HG03095 (cell line): Measurements from ENCODE around the gene ZNF511.
"Not testable (repeated sequence)": the region's sequence is repeated elsewhere in the genome, so short reads cannot be mapped to it uniquely, and the experiment has no call there.

Experiments used
- ATAC-seq: cut with Tn5 transposase; IDR thresholded peaks from one replicate; pipeline ENCODE4 v1.9.1; 2021; ENCODE audit warnings: moderate library complexity; ENCODE audit not compliant: unreplicated experiment

Gene ZNF511, protein sequence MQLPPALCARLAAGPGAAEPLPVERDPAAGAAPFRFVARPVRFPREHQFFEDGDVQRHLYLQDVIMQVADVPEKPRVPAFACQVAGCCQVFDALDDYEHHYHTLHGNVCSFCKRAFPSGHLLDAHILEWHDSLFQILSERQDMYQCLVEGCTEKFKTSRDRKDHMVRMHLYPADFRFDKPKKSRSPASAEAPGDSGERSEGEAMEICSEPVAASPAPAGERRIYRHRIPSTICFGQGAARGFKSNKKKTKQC

DNA sequence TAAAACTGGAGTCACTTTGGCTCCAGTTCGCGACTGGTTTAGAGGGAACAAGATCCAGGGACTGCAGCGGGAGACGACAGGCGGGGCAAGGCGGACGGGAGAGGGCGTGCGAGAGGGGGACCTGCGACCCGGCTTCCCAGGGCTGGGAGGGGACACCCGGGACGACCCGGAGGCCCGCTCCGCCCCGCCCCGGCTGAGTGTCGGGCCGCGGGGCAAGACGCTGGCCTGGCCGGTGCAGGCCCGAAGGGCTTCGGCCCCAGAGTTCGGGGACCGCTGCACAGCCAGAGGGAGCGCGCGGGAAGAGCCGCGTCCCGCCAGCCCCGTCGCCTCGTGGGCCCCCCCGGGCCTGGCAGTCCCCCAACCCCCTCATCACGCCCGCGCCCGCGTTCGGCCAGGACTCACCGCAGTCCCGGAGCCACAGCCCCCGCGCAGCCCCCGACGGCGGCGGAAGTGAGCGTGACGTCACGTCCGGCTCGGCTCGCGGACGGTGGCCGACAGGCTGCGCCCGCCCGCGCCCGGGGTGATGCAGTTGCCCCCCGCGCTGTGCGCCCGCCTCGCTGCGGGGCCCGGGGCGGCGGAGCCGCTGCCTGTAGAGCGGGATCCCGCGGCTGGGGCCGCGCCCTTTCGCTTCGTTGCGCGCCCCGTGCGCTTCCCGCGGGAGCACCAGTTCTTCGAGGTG lies at the start of gene ZNF511, which contains the start of gene TUBGCP2:
Gene ZNF511 (plus strand): TSS at position 494 of the 679 bp plus-strand sequence. CDS start 30 bp downstream, at position 524.
Gene TUBGCP2 (minus strand): TSS at position 452 of the 679 bp plus-strand sequence. CDS start 5,931 bp downstream, outside the sequence.
- peak; percentile 72 for ATAC-seq

DNA sequence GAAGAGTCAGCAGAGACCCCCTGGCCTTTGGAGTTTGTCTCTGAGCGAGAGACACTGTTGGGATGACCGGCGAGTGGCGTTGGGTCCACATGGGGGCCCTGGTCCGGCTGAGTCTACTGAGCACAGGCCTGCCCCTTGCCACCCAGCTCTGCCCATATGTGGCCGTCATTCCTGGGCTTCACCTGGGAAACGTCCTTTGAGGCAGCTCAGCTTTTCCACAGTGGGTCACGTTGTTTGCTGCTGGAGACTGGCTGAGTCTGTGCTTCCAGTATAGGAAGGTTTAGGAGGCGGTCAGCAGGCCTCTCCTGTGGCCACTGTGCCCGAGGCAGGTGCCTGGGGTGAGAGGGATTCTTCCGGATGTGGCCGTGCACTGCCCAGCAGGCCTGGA lies 49.1 kb upstream of the ZNF511 start:
- ATAC-seq = no peak

DNA sequence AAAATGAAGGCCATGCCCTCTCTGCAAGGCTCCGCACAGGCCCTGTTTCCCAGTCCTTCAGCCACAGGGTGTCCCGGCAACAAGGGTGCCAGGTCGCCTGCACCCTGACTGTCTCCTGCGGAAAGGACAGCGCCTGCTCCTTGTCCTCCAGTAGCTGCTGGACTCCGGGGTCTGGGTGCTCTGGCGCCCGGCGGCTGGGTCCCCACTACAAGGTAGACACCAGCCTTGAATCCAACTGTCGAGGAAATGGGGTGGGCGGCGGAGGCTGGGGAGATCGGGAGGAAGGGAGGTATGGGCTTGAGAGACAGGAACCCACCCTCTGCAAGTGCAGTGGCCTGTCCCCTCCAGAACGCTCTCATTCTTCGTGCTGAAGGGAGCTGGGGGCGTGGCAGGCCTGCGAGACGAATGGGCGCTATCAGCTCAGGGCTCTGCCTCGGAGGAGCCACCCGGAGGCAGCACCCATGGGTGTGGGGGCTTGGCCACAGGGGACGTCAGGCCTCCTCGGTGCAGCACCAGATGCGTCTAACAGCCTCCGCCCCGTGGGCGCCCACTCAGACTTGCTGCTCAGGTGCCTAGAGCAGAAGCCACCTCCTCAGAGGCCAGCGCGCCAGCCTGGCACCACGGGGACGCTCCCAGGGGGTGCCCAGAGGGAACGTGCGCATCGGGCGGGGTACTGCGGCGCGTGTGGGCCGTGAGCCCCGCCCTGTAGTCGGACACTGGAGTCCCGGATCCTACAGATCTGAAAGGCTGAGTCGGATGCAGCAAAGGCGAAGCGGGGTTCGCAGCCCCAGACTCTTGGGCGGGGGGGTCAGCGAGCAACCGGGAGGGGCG lies 47.6 kb upstream of the ZNF511 start:
- peak; percentile 45 for ATAC-seq

DNA sequence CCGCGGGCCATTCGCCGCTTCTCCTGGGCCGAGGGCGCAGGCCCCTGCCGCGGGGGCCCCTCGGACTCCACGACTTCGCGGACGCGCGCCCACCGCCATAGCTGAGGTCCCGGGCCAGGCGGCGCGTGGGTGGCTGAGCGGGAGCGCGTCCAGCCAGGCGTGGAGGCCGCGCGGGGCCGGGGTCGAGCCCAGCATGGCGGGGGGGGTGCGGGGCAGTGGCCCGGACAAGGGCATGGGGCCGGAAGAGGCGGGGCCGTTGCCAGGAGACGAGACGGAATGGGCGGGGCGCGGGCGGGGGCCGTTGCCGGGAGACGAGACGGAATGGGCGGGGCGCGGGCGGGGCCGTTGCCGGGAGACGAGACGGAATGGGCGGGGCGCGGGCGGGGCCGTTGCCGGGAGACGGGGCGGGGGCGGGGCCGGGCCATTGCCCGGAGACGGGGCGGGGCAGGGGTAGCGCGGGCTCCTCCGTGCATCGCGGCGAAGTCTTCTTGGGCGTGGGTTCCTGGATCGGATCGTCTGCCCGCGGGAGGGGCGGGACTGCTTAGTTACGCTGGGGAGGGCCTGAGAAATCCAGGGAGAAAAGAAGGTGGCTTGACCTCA lies 46.9 kb upstream of the ZNF511 start:
- ATAC-seq = peak; percentile 60

DNA sequence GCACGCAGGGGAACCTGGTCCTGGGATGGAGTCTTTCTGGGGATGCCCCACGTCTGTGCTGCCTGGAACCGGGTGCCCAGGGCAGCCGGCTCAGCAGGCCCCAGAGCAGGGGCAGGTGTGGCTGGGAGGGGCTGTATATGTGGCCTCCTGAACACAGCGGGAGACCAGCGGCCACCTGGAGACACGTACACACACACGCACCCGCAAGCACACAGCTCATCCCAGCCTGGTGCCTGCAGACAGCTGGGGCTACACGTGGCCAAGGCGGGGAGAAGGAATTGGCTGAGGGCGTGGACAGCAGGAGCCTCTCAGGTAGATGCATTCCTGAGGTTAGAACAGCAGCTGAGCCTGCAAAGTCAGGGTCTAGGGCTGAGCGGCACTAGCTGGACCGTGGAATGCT lies 46.0 kb upstream of the ZNF511 start:
- no peak for ATAC-seq

DNA sequence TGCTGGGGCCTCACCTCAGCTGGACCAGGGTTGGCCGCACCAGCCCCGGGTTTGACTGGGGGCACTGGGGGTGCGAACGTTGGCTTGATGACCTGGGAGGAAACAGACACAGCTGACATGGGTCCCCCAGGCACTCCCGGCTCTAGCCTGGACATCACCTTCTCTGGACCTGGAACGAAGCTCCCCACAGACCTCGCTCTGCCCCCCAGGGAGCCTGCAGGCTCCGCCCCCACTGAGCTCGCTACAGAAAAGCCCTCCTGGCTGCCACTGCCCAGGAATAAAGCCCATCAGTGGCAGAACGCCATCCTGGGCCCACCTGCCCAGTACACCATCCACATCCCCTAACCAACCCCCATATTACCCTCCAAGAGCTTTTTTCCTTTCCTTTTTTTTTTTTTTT lies 45.0 kb upstream of the ZNF511 start:
- ATAC-seq = no peak

DNA sequence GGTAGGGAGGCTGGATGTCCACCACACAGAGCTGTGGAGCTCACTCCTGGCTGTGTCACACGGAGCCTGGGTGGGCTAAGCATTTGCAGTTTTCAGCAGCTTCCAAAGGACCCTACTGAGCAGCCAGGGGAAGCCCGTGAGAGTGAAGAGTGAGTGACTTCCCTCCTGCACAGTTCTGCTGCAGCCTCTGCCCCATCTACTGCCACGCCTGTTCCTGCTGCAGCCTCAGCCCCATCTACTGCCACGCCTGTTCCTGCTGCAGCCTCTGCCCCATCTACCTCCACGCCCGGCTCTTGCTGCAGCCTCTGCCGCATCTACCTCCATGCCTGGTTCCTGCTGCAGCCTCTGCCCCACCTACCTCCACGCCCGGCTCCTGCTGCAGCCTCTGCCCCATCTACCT lies 44.3 kb upstream of the ZNF511 start:
- ATAC-seq = no peak

DNA sequence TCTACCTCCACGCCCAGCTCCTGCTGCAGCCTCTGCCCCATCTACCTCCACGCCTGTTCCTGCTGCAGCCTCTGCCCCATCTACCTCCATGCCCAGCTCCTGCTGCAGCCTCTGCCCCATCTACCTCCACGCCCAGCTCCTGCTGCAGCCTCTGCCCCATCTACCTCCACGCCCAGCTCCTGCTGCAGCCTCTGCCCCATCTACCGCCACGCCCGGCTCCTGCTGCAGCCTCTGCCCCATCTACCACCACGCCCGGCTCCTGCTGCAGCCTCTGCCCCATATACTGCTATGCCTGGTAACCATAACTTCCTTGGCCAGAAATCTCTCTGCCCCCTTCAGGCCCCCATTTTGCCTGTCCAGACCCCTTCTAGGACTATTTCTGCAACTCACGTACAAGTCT lies 43.7 kb upstream of the ZNF511 start:
- not testable (repeated sequence) for ATAC-seq

DNA sequence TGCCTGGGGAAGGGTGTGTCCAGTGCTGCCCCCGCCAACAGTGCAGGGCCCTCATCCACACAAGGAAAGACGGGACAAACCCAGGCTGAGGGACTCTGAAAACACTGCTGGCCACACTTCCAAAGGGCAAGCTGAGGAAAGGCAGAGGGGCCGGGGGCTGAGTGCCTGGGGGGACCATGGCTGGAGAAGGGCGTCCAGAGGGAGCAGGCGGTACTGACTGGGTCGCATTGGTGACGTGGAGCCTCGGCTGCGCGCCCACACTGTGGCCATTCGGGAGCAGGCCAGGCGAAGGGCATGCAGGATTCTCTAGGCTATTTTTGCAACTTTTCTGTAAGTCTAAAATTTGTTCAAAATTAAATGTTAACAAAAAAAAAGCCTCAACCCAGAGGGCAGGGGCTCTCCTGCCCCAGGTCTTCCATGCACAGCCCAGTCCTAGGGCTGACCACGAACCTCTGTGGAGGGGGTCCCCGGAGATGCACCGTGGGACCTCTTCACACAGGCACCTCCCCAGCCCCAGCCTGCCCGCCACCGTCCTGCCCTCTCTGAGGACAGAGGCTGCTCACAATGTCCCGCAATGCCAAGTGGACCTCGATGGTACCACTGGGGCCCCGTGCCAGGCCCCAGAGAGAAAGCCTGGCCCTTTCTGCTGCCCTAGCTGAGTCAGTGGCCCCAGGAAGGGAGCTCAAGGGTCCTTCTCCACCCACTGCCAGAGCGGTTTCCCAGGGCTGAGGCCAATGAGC lies 42.5 kb upstream of the ZNF511 start:
- ATAC-seq = no peak

DNA sequence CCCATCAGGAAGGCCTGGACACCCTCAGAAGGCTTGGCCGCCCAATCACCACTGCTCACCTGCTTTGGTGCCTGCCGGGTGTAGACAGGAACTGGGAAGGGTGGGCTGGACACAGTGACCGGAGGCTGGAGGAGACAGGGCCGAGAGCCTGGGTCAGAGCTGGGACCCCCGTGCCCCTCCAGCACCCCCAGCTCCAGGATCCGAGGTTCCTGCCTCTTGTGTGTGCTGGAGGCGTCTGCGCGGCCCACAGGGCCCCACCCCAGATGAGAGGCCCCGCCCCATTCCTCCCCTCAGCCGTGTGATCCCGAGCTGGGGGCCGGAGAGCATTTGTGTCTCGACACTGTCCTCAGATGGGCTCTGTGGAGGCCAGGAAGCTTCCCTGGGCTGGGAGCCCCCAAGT lies 41.4 kb upstream of the ZNF511 start:
- ATAC-seq = no peak

DNA sequence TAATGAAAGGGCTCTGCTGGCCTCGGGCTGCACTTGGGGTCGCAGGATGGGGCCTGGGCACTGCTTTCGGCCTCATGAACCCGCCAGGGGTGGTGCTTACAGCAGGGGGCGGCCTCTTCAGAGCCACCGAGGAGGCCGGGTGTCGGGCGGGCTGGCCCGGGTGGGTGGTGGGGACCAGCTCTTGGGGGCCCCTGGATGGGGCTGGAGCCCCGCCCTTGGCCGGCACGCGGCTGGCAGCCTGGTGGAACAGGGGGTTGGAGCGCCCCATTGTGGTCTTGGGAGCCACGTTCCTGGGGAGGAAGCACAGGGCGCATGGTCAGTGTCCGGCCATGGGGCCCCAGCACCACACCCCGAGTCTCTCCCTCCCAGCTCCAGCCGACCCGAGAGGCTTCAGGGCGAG lies 40.9 kb upstream of the ZNF511 start:
- ATAC-seq = no peak

DNA sequence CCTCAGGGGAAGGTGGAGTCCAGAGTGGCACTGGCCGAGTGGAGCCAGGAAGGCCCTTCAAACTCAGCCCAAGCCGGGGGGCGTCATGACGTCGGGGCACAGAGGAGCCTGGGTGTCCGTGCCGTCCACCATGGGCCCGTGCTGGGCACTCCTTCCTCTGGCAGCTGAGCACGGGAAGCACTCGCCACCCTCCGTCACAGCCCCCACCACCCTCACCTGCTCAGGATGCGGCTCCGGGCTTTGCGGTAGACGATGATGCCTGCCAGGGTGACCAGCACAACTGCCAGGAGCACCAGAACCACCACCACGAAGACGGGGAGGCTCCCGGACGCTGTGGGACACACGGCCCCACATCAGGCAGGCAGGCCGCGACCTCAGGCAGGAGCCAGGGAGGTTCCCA lies 40.2 kb upstream of the ZNF511 start:
- ATAC-seq = no peak

DNA sequence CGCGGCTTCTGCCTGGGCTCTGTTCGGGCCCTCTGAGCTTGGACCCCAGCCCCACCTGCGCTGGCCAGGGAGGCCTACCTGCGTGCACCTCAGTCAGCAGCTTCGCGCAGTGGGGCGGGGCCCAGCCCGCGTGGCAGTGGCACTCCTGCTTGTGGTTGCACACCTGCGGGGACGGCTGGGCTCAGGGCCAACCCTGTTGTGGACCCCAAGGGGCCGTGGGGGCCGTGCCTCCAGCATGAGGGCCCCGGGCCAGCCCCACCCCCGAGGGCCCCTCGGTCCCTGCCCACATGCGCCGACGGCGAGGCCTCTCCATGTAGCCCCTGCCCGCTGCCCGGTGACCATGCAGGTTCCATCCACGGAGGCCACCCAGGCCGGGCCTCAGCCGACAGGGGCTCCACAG lies 39.3 kb upstream of the ZNF511 start:
- ATAC-seq = no peak

DNA sequence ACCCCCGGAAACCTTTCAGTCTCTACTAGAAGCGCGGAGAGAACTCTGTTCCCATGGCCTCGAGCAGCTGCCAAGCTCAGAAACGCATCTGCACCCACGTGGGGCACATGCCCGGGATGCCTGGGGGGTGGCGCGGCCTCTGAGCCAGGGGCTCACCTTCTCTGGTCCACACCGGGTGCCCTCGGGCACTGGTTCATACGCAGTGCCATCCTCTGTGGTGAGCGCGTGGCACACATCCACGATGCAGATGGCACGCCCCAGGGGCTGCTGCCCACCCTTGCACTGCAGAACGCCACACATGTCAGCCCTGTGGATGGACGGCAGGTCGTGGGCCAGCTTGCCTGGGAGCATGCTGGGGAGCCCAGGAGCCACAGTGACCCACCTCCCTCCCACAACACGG lies 38.5 kb upstream of the ZNF511 start:
- ATAC-seq = no peak

DNA sequence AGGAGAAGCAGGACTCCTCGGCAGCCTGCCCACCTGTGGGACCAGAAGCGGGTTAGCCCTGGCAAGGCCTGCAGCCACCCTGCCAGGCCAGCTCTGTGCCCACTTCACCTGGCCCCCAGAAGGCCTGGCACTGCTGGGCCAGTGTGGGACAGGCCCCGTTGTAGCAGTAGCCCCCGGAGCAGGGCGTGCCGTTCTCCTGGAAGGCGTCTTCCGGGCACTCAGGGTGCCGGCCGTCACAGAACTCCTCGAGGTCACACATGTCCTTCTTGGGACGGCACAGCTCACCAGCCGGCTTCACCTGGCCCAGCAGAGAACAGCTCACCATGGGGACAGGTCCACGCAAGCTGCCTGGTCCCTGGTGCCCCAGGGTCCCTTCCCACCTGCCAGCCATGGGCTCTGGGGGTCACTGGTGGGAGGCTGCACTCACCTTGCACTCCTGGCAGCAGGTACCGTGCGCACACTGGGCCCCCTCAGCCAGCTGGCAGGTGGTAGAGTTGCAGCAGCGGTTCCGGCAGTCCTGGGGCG lies 37.9 kb upstream of the ZNF511 start:
- no peak for ATAC-seq

DNA sequence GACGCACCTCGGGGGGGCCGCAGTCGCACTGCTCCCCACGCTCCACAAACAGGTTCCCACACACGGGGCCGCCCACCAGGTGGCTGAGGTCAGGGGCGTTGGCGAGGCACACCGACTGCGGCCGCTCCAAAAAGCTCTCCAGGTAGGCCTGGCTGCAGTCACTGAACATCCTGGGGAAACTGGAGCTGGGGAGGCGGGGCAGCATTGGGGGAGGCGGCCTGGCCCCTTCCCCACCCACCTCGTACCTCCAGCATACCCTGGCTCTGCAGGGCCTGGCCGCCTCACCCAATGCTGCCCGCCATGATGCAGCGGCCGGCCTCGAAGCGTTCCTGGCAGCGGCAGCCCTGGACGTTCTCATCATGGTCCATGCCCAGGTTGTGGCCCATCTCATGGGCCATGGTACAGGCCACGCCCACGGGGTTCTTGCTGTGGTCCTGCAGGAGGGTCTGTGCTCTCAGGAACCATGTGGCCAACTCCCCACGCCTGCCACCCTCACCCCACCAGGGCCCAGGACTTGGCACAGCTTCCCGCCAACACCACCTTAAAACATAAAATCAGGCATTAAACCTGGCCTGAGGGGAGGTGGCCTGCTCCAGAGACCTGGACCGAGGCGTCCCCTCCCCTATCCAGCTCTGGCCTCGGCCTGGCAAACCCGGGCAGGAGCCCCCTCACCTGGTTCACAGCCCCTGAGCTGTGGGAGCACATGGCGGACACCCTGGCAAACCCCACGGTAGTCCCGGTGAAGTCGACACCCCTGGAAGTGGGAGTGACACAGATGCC lies 37.0 kb upstream of the ZNF511 start:
- no peak for ATAC-seq

DNA sequence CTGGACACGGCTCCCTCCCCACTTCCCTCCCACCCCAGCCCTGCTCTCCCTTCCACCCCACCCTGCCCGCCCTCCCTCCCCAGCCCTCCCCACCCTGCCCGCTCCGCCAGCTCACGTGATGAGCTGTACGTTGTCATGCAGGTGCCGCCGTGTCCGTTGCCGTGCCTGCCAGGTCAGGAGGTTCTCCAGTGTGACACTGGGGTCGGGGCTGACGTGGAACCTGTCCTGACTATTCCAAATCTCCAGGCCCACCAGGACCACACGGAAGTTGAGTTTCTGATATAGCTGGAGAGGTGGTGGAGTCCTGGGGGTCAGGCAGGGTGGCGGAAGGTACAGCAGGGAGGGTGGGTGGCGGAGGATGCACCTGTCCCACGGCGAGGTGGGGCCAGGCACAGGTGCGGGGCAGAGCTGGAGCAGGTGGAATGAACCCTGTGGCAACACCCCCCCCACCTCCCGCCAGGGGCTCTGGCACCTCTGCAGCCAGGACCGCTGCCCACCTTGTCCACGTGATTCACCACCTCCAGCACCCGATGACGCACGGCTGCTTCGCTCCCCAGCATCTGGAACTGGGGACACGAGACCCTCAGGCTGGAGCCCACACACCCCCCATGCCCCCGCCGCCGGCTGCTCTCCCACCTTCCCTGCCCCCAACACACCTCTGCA lies 36.3 kb upstream of the ZNF511 start:
- no peak for ATAC-seq

DNA sequence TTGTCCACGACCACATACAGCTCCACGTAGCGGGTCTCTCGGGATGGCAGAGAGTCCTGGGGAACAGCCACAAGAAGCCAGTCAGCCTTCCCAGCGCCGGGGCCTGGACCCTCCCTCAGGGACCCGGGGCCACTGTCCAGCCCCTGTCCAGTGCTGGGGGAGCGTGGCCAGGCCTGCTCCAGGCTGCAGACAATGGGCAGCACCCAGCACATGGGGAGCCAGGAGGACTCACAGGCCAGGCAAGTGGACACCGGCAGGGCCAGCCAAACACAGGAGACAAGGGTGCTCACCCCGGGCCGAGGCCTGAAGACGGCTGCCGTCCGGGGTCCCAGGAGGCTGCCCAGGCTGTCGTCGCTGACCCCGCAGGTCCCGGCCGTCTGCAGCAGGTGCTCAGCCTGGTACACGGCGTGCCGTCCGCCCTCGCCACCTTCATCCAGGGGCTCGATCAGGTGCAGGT lies 35.7 kb upstream of the ZNF511 start:
- ATAC-seq = no peak

DNA sequence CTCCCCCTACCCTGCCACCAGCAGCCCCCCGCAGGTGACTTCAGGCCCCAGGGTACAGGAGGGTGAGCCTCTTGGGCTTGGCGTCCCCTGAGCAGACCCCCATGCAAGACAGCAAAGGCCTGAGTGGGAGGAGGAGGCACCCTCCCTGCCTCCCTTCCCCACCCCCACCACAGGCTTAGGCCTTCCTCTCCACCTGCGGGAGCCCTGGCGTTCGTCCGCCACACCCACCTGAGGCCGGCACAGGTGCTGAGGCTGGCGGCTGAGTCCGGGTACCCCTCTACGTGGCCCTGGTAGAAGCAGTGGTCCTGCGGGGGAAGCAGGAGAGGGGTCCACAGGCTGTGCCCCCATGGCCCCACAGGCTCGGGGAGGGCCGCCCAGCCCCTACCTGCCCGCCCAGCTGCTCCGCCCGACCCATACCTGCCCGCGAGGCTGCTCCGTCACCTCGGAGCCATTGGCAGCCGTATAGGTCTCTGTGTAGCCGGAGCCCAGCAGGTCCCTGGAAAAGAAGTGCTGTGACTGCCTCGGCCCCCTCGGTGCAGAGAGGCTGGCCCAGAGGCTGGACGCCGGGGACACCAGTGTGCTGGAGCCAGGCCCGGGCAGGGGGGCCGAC lies 35.1 kb upstream of the ZNF511 start:
- no peak for ATAC-seq
